HepG2 (cell line): Measurements from ENCODE around the gene TPRN. TPM values are rescaled to one million over a fixed set of nuclear protein-coding genes. Genes with fewer than 3 reads are reported as not detected.

Source experiments
- ATF7 ChIP-seq, 2 experiments: fragments of 450-650 bp in 1 of 2; sonication (generic) in 1 of 2; formaldehyde crosslinking in 1 of 2; IDR thresholded peaks; 2 replicates each; pipeline versions ENCODE4 v1.4.0 to v1.6.1; 2016 to 2020; ENCODE audit warnings: antibody characterized with exemption in 1 of 2, mild to moderate bottlenecking in 1 of 2, missing genetic modification reagents in 1 of 2
- BHLHE40 ChIP-seq: IDR thresholded peaks from 2 replicates; pipeline ENCODE4 v1.6.1; 2011; ENCODE audit warnings: low read length, improper control_type of control experiment
- ETV5 ChIP-seq: IDR thresholded peaks from 2 replicates; pipeline ENCODE4 v1.6.1; 2018; ENCODE audit warnings: missing biosample characterization, missing genetic modification reagents, inconsistent platforms, borderline replicate concordance
- FOXA1 ChIP-seq, 2 experiments: fragments of 450-650 bp in 1 of 2; sonication (generic) in 1 of 2; formaldehyde crosslinking in 1 of 2; IDR thresholded peaks; 2 replicates each; pipeline versions ENCODE4 v1.4.0 to v1.6.1; 2016 to 2020; ENCODE audit warnings: missing genetic modification reagents in 1 of 2
- GMEB1 ChIP-seq: sonication (generic); formaldehyde crosslinking; IDR thresholded peaks from 2 replicates; pipeline ENCODE4 v1.5.1; 2020; ENCODE audit warnings: missing genetic modification reagents, mild to moderate bottlenecking, borderline replicate concordance
- HNF4A ChIP-seq: sonication (generic); formaldehyde crosslinking; IDR thresholded peaks from 2 replicates; pipeline ENCODE4 v1.4.0; 2020; ENCODE audit warnings: missing genetic modification reagents
- MEIS2 ChIP-seq: sonication (generic); formaldehyde crosslinking; IDR thresholded peaks from 2 replicates; pipeline ENCODE4 v1.9.0; 2021; ENCODE audit warnings: mild to moderate bottlenecking, missing genetic modification reagents
- PATZ1 ChIP-seq: sonication (generic); formaldehyde crosslinking; IDR thresholded peaks from 2 replicates; pipeline ENCODE4 v1.4.0; 2020; ENCODE audit warnings: missing genetic modification reagents
- SAP130 ChIP-seq: IDR thresholded peaks from 2 replicates; pipeline ENCODE4 v1.6.1; 2016; ENCODE audit warnings: low read depth
- TBX2 ChIP-seq: sonication (generic); formaldehyde crosslinking; IDR thresholded peaks from 2 replicates; pipeline ENCODE4 v1.5.0; 2020; ENCODE audit warnings: missing genetic modification reagents, mild to moderate bottlenecking, borderline replicate concordance
- TOE1 ChIP-seq: sonication (generic); formaldehyde crosslinking; IDR thresholded peaks from 2 replicates; pipeline ENCODE4 v1.4.0; 2020; ENCODE audit warnings: mild to moderate bottlenecking, missing genetic modification reagents
- YEATS2 ChIP-seq: sonication (generic); formaldehyde crosslinking; IDR thresholded peaks from 2 replicates; pipeline ENCODE4 v1.4.0; 2020; ENCODE audit warnings: missing genetic modification reagents, borderline replicate concordance
- ZNF160 ChIP-seq: sonication (generic); formaldehyde crosslinking; IDR thresholded peaks from 2 replicates; pipeline ENCODE4 v1.8.0; 2022; ENCODE audit warnings: mild to moderate bottlenecking, inconsistent platforms, missing genetic modification reagents
- ZNF264 ChIP-seq: sonication (generic); formaldehyde crosslinking; IDR thresholded peaks from 2 replicates; pipeline ENCODE4 v1.4.0; 2020; ENCODE audit warnings: missing genetic modification reagents
- ZNF432 ChIP-seq: sonication (generic); formaldehyde crosslinking; IDR thresholded peaks from 2 replicates; pipeline ENCODE4 v1.5.0; 2020; ENCODE audit warnings: missing genetic modification reagents, mild to moderate bottlenecking, borderline replicate concordance
- ZNF562 ChIP-seq: sonication (generic); formaldehyde crosslinking; IDR thresholded peaks from 2 replicates; pipeline ENCODE4 v1.8.0; 2022; ENCODE audit warnings: missing genetic modification reagents, borderline replicate concordance
- ZNF704 ChIP-seq: sonication (generic); formaldehyde crosslinking; IDR thresholded peaks from 2 replicates; pipeline ENCODE4 v1.8.1; 2023; ENCODE audit warnings: mild to moderate bottlenecking, inconsistent platforms, moderate library complexity, missing genetic modification reagents, borderline replicate concordance
- ZSCAN21 ChIP-seq: sonication (generic); formaldehyde crosslinking; IDR thresholded peaks from 2 replicates; pipeline ENCODE4 v1.8.0; 2022; ENCODE audit warnings: mild to moderate bottlenecking, missing genetic modification reagents, moderate library complexity, borderline replicate concordance
- polyA plus RNA-seq, 8 experiments: library from polyadenylated mRNA; depleted of rRNA in 3 of 8; stranded (reverse) in 7 of 8; unstranded in 1 of 8; fragments of >200 nt; fragmentation: Illumina TruSeq in 4 of 8; extraction: Trizol in 4 of 8; gene quantifications; 2 replicates each; pipeline versions ENCODE4 v1.2.1 to v1.2.3, GENCODE V29; 2011 to 2016; ENCODE audit warnings: low read depth in 4 of 8, missing spikeins in 1 of 8, mixed read lengths in 1 of 8; ENCODE audit not compliant: insufficient read depth in 1 of 8
- total RNA-seq, 5 experiments: library from RNA; depleted of rRNA; stranded (reverse); fragments of >200 nt; fragmentation: Illumina TruSeq; extraction: Trizol; gene quantifications; 2 replicates each; pipeline ENCODE4 v1.2.3, GENCODE V29; 2016; ENCODE audit warnings: low read depth in 1 of 5

The TPRN gene
- total and polyA plus RNA-seq, 2 of the 13 experiments (the other 11 are each of a cell fraction or from before 2014, with no cell fraction given): 10.1 to 19.2 TPM

GRCh38 chr9:137217276-137218211 is 17.0 kb upstream of the TPRN start (continued):
- TF ChIP-seq TBX2 (CRISPR knock-in tag): 0 out of 2 replicates have a peak, but pooled peaks have one; percentile 45
- peak; percentile 40; the same call in 1 of the 2 replicates for TF ChIP-seq GMEB1 (CRISPR knock-in tag)
- TF ChIP-seq MEIS2 (CRISPR knock-in tag): no peak
- peak; percentile 89 for TF ChIP-seq SAP130 (CRISPR knock-in tag)
- TF ChIP-seq YEATS2: peak; percentile 4; the same call in 1 of the 2 replicates
- TF ChIP-seq TOE1 (CRISPR knock-in tag): no peak
- TF ChIP-seq ZSCAN21 (CRISPR knock-in tag): peak; percentile 51; the same call in 1 of the 2 replicates
- 0 out of 2 replicates have a peak, but pooled peaks have one; percentile 68 for TF ChIP-seq ZNF704 (CRISPR knock-in tag)
- TF ChIP-seq FOXA1 (IDR thresholded peaks at IDR 0.05): no peak
- no peak for TF ChIP-seq FOXA1 (CRISPR knock-in tag; IDR thresholded peaks at IDR 0.05)
- no peak for TF ChIP-seq ATF7 (IDR thresholded peaks at IDR 0.05)
- 0 out of 2 replicates have a peak, but pooled peaks have one; percentile 43 for TF ChIP-seq ATF7 (CRISPR knock-in tag; IDR thresholded peaks at IDR 0.05)
- TF ChIP-seq ZNF562 (CRISPR knock-in tag): no peak
- peak; percentile 87 for TF ChIP-seq PATZ1
- TF ChIP-seq ZNF160 (CRISPR knock-in tag): no peak
- TF ChIP-seq ETV5 (CRISPR knock-in tag): peak; percentile 55; the same call in 1 of the 2 replicates
- no peak for TF ChIP-seq ZNF264
- TF ChIP-seq BHLHE40: no peak
- no peak; the same call in 1 of the 2 replicates for TF ChIP-seq HNF4A (CRISPR knock-in tag)
- TF ChIP-seq ZNF432: no peak
